Measurements from ENCODE around the gene MICAL1.
"Not testable (repeated sequence)": the region's sequence is repeated elsewhere in the genome, so short reads cannot be mapped to it uniquely, and the experiment has no call there.

MICAL1 gene

DNA sequence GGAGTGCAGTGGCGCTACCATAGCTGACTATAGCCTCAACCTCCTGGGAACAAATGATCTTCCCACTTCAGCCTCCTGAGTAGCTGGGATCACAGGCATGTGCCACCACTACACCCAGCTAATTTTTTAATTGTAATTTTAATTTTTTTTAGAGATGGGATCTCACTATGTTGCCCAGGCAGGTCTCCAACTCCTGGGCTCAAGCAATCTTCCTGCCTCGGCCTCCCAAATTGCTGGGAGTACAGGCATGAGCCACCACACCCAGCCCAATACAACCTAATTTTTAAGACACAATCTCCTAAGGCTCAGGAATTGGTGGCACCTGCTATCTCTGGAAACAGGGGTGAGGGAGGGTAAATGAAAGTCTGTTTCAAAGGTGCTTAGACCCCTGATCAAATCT lies 21.6 kb upstream of the MICAL1 start:
- no peak for DNase-seq

DNA sequence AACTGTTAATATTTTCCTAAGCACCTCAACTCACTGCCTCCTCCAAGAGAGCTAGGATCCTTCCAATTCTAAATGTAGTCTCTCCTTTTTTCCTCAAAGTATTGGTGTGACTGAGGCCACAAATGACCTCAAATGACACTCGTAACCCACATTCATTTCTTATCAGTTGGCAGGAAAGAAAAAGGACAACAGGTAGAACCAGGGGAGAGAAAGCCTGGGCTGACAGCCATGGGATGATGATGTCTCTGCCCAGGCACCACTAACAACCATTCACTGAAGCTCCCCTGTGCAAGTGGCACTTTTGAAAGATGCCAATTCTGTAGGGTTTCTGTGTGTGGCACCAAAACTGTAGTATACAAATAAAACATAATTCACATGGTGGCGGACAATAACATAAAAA lies 20.1 kb upstream of the MICAL1 start:
- DNase-seq = no peak

DNA sequence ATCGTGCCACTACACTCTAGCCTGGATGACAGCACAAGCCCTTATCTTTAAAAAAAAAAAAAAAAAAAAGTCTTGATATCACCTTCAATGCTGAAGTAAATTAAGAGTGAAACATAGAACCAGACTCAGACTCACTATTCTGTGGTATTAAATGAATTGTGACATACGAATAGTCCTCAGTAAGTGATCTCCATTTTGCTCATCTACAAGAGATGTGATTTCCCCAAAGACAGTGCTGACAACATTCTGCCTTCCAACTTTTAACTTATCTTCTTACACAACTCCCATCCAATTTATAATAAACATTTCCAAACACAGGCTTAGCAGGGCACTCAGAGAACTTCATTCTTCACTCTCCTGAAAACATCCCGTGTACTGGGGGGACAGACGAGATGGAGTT lies 19.4 kb upstream of the MICAL1 start:
- DNase-seq = no peak

DNA sequence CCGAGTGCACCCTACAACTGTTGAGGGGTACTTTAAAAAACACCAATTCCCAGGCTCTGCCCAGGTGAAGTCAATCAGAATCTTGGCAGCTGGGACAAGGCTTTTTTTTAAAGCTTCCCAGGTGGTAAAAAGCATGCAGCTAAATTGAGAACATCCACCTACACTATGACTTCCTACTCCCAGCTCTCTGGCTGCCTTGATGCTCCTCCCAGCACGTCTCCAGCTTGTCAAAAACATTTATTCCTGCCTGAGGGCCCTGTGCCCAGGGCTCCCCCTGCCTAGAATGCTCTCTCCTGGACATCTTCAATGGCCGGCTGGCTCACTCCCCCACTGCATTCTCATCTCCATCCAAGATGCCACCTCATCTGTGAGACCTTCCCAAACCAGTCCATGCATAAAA lies 17.5 kb upstream of the MICAL1 start:
- DNase-seq = no peak

DNA sequence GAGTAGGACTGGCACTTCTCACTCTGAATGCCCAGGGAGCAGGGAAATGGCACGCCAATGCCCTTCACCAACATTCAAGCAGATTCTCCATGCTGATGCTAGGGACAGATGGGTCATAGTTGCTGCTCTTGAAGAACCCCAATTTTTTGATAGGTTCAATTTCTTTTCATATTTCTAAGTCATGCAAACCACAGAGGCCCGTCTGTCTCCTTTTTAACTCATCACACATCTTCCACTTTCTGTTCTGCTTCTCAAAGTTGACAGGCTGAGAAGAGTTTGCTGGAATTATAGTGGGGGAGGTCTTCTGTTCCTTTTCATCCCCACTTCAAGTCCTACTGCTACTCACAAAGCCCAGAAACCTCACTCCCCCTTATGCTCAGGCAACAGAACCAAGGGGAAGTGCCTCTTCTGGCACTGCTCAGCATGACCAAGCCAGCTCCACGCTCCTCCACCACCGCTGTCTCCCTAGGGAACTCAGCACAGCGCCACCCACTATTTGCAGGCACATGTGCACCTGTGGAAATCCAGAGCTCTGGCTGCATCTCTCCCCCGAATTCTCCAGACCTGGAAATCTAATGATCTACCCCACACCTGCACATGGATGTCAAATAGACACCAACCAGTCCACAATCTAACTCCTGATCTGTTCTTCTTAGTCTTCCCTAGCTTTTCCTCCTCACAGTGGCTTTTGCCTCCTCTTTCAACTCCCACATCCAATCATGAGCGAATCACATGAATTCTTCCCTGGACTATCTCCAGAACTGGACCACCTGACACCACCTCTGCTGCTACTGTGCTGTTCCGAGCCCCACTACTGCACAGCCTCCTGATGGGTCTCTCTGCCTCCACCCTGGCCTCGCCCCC lies 16.8 kb upstream of the MICAL1 start:
- no peak for DNase-seq

DNA sequence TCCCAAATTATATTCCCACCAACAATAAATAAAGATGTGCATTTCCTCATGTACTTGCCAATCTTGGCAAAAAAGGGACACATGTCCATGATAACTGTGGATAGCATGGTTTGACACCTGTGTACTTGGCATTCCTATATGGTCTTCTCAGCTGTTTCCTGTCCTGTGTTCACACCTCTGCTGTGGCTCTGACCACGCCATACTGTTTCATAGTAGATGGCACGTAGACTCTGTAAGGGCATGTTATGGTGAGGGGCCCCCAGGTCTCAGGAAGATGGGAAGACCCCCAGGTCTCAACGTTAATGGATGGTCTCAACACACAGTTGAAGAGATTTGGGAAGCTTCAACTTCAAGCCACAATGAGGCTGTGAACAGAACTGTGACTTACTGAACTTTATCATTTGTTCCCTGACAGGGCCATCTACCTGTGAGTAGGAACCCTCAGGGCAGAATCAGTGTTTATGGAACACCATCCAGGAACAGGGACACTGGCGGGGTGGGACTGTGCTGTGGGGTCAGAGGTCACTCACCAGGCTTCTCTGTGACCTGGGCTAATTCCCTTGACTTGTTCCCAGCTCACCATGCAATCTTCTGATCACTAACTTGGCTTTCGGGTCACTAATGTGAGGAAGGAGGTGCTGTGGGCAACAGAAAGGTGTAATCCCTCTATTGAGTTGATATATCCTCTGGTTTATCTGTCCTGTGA lies 15.7 kb upstream of the MICAL1 start:
- DNase-seq = no peak

DNA sequence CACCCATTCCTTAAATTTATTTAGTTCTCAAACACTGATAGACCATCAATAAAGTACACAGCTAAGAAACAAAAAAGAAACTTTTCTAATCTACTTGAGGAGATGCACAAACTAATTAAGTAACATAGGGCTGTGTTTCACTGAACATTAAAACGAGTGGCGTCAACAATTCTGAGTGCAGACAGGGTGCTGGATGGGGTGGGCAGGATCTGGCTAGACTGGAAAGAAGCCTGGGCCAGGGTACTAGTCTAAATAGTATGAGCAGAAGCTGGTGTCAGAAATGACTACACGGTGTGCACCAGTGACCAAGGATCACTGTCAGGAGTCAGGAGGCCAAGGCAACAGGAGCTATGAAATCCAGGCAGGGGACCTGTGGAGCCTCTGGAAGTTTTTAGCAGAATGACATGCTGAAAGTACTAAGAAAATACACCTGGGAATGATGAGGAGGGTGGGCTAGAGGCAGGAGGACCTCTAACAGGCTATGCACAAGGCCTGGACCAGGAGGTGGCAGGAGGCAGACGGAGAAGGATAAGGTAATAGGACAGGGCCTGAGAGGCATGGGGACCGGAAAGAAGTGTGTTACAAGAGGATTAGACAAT lies 14.1 kb upstream of the MICAL1 start:
- DNase-seq = no peak

DNA sequence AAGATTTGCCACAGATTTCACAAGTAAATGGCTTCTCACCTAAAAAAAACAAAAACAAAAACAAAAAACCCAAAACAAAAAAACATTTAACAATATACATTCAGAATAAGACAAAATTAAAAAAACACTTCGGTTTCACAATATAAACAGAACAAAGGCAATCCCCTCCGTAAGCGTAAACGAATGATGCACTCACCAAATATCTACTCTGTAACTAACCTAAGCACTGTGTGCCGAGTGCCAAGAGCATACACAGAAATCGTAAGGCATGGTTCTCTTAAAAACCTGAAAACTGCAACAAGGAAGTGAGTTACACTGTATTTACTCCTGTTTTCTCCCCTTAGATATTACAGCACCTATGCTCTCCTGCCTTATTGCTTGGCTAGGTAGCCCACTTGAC lies 12.1 kb upstream of the MICAL1 start:
- no peak for DNase-seq

DNA sequence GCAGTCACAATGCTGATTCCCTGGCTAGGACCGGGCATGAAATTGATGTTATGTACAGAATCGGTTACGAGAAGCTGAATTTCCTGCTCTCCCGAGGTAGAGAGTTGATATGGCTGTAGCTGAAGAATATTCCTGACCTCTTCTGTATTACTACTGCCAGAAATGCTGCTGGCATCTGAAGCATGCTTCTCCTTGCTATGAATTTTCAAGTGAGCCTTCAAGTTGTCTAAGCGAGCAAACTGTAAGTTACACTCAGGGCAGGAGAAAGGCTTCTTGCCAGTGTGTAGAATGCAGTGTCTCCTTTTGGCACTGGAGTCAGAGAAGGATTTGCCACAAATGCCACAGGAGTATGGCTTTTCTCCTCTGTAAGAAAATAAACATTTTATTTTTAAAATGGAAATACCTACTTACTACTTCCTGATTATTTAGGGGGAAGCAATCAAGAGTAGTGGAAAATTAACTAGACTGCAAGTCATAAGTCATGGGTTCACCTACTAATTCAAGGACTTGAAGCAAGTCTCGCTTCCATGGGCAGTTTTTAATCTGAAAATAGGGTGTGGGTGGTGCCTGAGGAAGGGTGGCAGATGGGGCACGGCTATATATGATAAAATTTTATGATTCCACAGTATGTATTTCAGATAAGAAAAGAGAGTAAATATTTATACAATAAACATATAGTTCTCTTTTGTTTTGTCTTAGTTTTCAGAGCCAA lies 10.8 kb upstream of the MICAL1 start:
- DNase-seq = no peak

DNA sequence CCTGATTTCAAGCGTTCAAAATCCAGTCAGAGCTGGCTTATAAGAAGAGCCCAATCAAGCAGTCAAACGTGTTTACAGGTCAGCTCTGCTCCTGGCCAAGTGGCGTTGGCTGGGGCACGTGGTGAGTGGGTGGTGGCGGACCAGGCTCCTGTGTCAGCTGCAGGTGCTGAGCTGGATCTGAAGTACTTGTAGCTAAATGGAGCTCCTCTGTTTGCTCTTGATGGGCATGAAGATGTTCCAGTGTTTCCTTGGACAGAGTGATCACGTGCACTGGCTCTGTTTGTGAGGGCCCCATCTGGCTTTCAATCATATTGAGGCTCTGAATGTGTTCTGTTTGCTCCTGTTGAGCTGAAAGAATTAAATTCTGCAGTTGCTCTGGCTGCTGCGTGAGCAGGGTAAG lies 10.2 kb upstream of the MICAL1 start:
- DNase-seq = no peak

DNA sequence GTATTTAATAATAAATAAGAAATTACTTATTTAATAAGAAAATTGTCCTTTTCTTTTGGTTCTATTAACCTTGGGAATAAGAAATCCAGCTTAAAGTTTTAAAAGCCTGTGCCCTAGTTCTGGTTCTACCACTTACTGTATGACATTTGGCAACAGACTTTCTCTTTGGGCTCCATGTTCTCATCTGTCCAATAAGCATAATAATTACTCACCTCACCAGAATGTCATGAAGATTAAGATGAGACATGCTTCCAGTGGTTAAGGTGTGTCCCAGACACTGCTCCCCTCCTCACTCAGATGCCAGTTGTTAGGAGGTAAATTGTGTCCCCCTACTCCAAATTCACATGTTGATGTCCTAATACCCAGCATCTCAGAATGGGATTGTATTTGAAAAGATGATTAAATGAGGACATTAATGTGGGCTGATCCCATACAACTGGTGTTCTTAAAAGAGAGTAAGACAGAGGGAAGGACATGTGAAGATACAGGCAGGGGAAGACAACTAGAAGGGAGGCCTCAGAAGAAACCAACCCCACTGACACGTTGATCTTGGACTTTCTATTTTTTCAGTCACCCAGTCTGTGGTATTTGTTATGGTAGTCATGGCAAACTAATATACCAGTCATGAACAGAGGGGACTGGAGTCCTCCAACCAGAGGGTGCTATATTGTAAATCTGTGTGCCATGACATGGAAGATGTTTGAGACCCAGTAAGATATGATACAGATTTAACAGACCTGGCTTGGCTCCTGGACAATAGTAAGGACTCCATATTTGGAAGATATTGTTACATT lies 6.4 kb upstream of the MICAL1 start:
- DNase-seq = no peak

DNA sequence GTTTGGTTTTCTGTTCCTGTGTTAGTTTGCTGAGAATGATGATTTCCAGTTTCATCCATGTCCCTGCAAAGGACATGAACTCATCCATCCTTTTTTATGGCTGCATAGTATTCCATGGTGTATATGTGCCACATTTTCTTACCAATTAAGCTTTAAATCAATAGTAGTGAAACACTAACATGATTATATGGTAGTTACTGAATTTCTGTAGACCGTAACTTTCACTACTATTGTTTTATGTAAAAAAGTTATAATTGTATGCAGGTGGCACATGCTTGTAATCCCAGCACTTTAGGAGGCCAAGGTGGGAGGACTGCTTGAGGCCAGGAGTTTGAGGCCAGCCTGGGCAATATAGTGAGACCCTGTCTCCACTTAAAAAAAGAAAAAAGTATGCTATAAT lies 5.6 kb upstream of the MICAL1 start:
- not testable (repeated sequence) for DNase-seq

DNA sequence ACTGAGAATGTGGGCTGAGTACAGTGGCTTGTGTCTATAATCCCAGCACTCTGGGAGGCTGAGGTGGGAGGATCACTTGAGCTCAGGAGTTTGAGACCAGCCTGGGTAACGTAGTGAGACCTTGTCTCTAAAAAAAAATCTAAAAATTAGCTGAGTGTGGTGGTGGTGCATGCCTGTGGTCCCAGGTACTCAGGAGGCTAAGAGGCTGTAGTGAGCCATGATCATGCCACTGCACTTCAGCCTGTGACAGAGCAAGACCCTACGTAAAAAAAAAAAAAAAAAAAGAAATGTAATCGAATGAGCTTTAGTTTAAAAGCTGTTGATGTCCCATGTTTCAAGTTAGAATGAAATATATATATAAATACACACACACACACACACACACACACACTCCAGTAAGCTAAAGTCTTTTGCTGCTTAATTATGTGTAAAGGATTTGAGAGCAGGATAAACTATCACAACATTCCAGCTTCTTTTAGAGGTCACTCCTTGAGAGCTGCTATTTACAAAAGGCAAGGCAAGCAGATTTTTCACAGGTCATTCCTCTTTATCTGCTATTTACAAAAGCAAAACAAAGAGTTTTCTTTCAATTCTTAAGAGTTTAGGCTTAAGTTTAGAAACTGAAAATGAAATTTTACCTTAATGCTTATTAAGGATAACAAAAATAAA lies 4.7 kb upstream of the MICAL1 start:
- DNase-seq = no peak

DNA sequence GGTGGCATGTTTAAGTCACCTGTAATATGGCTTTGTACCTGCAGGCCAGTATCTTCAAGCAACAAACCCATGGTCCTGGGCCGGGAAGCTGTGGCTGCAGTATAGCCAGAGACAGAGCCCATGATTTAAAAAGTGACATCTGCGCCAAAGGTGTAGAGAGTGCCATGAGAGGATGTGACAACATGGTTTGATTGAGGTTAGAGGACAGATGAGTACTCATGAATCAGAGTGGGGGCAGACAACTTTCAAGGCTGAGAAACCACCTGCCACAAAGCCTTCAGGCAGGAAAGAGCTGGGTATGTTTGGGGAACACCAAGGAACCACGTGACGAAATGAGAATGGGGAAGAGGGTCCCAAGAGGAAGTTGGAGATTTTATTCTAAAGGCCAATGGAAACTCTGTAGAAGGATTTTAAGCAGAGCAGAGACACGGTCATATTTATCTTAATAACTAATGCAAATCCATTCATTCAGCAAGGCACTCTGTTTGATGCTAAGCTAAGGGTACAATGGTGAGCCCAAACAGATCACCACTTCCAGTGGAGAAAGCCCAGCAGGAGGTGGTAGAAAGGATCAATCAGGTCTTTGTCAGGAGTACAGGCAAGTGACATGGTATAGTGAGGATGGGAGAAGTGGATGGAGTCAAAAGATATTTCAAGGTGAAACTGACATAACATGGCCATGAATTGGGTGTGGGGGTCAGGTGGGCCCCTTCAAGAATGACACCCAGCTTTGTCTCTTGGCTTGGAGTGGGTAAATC lies 3.4 kb upstream of the MICAL1 start:
- DNase-seq = no peak

DNA sequence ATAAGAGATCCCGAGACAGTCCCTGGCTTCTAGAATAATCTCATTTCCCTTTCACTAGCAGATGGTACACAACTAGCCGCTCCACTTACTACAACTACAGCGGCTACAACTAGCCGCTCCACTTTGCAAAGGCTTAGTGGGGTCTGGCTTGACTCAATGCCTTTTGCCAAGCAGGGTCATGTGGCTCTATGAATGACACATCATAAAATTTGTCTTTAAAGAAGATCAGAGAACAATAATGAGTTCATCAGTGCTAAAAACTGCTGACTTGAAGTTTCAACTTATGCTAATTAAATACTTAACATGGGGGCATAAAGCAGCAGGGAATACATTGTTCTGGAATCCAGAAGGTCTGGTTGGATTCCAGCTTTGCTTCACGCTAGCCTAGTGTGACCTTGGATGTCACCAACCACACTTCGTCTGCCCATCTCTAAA lies 2.0 kb upstream of the MICAL1 start:
- no peak for DNase-seq

DNA sequence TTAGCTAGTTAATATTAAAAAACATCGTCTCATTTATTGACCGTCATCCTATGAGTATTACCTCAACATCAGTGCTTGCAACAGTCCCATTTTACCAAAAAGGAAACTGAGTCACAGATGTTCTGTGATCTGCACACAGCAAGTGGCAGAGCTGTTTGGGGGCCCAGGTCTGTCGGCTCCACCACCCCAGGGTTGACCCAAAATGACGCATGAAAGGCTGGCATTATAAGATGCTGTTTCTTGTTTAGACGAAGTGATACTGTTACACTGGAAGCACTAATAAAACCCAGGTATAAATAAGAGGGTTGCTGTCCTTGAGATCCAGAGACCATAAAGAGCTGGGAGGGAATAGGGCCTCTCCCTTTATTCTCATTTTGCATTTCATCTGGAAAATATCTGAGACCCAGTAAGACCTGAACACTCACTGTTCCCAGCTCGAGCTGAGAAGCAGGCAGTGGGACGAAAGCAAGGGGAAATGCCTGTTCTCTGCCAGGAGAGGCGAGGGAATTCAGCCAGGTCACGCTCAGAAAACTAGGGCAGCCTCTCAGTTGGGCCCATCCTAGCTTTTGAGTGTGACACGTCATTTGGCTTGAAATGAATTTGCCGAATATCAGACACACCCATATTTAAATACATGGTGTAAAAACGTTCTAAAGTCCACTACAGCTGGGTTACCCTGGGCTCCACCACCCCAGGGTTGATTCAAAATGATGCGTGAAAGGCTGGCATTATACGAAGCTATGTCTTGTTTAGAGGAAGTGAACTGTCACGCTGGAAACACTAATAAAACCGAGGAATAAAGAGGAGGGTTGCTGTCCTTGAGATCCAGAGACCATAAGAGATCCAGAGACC lies 1.4 kb upstream of the MICAL1 start:
- DNase-seq = no peak

DNA sequence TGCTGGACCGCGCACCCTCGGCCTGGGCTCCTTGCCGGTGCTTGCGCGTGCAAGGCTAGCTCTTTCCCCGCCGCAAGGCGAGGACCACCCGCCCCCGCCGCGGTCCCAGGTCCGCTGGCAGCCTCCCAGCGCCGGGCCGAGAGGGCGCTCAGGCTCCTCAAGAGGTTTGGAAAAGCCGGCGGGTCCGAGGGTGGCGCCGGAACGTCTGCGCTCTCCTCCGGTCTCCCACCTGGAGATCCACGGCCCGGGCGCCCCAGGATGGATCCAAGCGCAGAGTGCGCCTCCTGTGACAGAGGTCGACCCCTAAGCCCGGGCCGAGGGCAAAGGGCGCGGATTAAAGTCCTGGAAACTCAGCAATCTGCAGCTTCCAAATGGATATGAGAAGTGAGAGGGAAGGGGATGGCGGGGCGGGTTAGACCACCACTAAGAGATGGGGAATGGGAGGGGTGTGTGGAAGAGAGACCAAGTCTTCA lies 575 bp upstream of the MICAL1 start:
- DNase-seq = no peak

DNA sequence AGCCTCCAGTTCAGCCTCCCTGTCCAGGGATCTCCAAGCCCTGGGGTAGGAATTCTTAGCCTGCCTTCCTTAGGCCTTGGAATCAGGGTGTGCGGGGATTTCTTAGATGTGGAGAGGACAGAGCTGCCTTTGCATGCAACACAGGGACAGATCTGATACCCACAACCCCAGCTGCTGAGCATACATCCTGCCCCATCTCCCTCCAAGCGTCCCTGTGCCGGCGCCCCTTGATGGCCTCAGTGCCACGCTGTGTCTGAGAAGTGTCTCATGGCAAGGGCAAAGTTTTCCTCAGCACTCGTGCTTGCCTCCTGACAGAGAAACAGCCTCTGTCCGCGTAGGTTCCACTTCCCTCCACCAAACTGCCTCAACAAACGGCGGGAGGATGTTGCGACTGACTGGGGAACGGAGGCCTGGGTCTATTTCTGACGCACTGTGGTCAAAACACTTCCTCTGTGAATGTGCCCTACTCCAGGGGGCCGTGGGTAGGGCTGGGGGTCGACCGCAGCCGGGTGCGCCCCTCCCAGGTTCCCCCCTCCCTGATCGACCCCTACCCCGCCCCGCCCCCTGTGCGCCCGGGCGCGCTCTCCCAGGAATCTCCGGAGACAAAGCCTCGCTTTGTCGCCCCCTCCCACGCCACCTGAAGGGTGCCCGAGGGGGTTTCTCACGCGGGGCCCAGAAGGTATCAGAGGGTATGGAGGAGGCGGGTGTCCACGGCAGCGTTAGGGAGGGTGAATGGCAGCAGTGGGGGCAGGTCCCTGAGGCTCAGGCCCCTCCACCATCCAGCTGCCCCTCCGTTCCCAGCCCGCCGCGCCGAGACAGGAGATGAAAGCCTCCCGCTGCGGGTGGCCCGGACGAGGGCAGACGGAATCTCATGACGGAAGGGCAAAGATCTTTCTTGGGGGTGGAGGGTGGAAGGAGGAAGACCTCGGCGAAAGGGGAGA lies 806 bp downstream of the MICAL1 start:
- DNase-seq = no peak

All from NCI-H1694 (cell line).